ENCODE data around the gene WIPF2. TPM values are rescaled to one million over a fixed set of nuclear protein-coding genes. Genes with fewer than 3 reads are reported as not detected.

WIPF2 gene
- total RNA-seq, 1 donor from 2014 or later: 64.1 TPM

DNA sequence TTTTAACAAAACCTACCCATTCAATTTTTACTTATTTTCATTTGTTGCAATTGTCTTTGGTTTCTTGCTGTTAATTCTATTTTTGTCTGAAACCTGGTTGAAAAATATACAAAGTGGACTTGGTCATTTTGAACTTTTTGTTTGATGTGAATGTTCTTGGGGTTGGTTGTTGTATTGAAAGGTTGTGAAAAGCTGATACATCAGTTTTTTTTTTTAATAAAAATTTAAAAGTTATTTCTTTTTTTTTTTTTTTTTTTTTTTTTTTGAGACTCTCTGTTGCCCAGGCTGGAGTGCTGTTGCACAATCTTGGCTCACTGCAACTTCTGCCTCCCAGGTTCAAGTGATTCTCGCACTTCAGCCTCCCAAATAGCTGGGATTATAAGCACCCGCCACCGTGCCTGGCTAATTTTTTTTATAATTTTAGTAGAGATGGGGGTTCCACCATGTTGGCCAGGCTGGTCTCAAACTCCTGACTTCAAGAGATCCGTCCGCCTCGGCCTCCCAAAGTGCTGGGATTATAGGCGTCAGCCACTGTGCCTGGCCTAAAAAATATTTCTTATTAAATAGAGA is 28.9 kb downstream of the WIPF2 start:
- no peak for DNase-seq (ENCODE audit: low spot score)

DNA sequence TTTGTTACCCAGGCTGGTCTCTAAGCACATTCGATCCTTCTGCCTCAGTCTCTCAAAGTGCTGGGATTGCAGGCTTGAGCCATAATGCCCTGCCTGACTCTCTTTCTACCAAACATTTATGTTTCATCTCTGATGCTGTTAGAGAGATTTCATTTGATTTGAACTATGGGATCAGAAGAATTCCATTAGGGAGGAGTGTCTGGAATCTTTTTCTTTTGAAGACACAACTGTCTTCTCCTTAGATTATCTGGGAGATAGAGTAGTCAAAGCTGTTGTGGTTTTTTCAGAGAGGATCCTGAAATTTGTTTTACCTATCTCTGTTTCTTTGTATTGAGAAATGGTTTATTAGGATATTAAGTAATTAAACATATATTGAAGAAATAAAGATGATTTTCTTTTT is 29.4 kb downstream of the WIPF2 start:
- DNase-seq (ENCODE audit: low spot score): no peak

DNA sequence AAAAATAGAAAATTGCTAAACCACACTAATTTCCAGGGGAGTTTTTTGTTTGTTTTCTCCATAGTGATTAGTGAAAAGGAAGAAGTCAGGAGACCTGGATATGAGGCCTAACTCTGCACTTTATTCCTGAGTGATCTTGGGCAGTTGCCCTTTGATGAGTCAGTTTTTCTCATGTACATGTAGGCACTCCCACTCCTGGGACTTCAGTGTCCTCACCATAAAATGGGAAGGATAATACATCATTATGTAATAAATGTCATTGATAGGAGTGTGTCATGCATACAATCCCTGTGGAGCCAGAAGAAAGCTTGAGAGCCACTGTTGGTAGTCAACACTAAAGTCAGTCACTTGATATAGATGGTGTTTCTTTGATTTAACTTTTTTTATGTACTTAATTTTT is 32.5 kb downstream of the WIPF2 start:
- peak; percentile 25 for DNase-seq (ENCODE audit: low spot score)

DNA sequence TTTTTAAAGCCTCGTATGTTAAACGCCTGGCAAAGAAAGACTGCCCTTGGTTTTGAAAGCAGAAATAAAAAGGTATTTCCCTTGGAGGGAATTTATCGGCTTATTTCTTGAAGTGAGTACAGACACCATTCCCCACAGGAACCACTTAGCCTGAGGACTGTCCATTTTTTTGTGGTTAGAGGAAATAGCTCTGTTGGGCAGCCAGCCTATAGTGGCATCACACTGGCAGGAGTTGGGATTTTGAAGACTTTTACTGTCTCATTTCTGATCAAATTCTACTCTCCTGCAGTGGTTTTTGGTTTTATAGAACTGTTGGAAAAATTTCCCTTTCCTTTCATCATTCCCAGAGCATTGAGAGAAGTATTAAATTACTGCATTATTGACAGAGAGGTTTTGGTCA is 34.5 kb downstream of the WIPF2 start:
- DNase-seq (ENCODE audit: low spot score): no peak

DNA sequence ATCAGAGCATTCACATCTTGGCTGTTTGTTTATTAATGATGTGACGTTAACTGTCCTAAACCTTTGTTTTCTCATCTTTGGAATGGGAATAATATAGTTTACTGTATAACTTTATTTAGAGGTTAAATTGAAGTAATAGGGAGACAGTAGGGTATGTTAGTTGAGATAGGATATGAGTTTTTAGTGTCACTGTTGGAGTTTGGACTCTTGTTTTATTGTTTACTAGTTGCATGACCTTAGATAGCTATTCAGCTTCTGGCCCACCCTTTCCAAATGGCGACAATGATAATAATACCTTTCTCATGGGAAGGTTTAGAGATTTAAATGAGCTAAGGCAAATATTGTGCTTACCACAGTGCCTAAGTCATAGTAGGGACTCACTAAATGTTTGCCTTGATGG is 40.4 kb downstream of the WIPF2 start:
- DNase-seq (ENCODE audit: low spot score): no peak

DNA sequence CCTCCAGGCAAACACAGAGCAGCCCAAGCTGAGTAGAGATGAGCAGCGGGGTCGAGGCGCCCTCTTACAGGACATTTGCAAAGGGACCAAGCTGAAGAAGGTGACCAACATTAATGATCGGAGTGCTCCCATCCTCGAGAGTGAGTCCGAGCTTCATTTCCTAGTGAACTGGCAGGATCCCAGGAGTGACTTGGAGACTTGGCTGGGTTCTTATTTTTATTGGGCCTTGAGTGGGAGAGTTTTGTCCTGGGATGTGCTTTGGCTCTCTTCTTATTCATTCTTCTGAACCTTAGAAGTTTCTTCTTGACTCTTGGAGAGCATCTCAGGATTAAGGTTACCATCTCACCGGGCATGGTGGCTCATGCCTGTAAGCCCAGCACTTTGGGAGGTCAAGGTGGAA is 41.4 kb downstream of the WIPF2 start:
- no peak for DNase-seq (ENCODE audit: low spot score)

DNA sequence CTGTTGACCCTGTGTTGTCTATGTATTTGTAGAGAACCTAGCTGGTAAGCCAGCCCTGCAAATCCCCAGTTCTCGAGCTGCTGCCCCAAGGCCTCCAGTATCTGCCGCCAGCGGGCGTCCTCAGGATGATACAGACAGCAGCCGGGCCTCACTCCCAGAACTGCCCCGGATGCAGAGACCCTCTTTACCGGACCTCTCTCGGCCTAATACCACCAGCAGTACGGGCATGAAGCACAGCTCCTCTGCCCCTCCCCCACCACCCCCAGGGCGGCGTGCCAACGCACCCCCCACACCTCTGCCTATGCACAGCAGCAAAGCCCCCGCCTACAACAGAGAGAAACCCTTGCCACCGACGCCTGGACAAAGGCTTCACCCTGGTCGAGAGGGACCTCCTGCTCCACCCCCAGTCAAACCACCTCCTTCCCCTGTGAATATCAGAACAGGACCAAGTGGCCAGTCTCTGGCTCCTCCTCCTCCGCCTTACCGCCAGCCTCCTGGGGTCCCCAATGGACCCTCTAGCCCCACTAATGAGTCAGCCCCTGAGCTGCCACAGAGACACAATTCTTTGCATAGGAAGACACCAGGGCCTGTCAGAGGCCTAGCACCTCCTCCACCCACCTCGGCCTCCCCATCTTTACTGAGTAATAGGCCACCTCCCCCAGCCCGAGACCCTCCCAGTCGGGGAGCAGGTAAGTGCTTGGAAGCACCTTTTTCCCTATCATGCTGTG is 45.5 kb downstream of the WIPF2 start:
- no peak for DNase-seq (ENCODE audit: low spot score)

DNA sequence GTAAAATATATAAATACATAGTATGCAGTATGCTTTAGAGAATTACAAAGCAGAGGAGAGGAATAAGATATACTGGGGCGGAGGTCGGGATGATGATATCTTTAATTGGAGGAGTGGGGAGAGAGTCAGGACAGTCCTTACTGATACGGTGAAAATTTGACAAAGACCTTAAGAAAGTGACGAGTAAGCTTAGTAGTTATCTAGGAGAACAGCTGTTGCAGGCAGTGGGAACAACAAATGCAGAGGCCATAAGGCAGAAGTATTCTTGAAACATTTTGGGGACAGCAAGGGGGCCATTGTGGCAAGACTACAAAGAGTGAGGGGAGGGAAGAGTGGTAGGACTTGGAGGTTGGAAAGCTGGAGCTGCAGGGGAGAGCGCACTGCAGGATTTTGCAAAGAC is 46.2 kb downstream of the WIPF2 start:
- no peak for DNase-seq (ENCODE audit: low spot score)

DNA sequence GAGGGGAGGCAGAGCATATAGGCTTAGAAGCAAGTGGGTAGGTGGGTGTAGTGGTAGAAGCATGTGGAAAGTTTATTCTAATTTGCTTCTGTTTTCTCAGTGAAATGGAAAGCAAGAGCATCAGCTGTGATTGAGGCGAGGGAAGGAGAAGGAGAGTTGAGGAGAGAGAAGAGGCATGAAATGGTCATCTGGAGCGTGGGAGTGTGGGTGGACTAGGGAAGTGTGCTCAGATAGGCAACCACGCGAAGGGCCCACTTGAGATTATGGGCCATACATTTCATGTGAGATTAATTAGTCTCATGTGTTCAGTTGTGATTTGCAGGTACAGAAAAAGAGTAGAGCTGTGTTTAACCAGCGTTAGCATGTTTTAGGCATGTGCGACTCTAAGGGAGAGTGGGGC is 47.8 kb downstream of the WIPF2 start:
- no peak for DNase-seq (ENCODE audit: low spot score)

DNA sequence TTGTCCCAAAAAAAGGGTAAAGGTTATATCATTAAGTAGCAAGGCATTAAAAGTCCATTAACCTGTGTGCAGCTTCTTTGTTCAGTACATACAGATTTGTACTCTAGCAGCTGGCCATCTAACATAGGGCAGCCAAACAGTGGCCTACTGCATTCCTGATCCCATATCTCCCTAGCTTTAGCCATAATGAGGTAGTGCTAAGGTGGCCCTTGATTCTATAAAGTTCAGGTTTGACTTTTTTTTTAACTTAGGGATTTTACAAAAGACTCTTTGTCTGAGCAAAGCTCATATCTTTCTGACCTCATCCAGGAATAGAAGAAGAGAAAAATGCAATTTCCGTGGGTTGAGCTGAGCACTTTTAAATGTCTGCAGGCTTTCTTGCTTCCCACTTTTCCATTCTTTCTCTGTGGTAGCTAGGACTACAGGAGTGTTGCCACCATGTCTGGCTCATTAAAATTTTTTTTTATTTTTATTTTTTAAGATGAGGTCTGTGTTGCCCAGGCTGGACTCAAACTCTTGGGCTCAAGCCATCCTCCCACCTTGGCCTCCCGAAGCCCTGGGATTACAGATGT is 49.1 kb downstream of the WIPF2 start:
- no peak for DNase-seq (ENCODE audit: low spot score)

DNA sequence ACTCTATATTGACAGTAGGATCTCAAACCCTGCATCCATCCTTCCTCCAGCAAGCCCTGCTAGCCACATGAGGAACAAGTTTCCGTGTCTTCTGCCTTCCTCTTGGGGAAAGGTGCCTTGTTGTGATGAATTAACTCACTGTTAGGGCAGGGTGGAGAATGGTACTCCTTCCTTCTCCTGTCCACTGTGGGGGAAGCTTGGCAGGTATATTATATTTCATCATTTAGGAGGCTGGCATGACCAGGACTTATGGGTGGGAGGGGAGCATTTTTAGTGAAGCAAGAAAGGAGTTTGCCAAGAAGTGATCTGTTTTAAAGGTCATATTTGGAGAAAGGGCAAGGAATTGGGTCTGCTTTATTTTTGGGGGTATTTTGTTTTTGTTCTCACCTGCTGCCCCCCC is 59.3 kb downstream of the WIPF2 start:
- no peak for DNase-seq (ENCODE audit: low spot score)

DNA sequence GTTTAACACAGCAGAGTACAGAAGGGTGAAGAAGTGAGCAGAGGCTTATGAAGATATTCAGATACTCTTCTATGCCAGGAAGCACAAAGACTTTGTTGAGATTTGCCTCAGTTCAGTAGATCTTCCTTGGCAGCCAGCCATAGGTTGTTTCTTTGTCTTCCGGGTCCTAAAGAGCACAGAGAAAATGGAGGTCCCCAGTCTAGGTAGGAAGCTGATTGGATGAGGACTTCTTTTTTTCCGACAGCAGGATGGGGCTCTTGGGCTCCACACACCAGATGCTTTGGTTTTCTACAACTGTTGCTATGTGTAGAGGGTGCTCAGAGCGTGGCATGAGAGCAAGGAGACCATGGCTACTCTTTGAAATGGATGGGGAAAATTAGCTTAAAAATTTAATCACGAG is 60.3 kb downstream of the WIPF2 start:
- DNase-seq (ENCODE audit: low spot score): no peak

DNA sequence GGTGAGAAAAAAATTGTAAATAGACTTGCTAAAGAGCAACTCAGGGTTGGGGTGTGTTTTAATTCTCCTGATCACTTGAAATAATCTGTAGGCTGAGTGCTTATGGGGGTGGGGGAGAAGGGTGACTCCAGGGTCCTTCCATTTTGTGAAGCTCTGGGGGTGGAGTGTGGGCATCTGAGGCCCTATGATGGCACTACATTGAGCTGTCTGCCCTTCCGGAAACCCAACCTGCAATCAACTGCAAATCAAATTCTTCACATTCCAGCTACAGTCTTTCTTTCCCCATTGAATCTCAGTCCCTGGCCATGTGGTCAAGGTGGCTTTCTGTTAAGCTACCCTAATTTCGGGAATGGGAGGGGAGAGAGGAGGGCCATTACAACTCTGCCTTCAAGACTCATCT is 62.6 kb downstream of the WIPF2 start:
- DNase-seq (ENCODE audit: low spot score): no peak

DNA sequence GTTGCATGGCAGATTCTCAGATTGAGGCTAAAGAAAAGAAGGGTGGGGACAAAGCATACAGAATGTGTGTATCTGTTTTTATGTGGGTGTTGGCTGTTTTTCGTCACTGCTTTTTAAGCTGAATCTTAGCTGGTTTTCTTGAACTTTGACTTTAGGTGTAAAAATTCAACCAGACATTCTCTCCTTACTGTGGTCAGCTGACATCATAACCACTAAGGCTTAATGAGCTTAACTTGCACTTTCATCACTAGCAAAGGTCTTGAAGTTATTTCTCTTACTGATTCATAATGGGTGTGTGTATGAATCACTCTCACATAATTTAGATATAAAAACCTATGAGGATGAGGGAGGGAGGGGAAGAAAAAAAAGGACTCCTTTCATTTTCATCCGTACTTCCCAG is 64.6 kb downstream of the WIPF2 start:
- no peak for DNase-seq (ENCODE audit: low spot score)

DNA sequence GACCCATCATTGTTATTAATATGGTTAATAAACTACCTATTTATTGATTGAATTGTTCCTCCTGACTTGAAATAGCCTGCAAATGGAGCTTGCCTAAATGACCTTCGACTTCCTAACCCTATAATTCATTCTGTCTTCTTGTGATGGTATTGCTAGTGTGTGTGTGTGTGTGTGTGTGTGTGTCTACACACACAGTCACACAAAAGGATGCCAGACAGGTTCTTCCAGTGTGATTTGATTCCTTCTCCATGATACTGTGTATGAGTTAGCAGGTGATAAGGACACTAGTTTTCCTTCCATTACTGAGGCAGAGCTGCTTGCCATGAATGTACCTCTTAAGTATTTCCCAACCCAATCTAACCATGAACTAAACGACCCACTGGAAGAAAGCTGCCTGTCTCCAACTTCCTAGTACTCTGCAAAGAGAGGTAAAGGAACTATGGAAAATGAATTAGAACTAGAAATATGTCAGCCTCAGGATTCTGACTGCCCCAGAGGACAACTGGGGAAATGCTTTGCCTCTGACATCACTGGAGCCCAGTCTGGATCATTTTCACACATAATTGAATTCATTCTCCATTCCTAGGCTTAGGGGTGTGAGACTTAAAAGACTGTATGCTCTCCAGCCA is 65.1 kb downstream of the WIPF2 start:
- peak; percentile 91 for DNase-seq (ENCODE audit: low spot score)

DNA sequence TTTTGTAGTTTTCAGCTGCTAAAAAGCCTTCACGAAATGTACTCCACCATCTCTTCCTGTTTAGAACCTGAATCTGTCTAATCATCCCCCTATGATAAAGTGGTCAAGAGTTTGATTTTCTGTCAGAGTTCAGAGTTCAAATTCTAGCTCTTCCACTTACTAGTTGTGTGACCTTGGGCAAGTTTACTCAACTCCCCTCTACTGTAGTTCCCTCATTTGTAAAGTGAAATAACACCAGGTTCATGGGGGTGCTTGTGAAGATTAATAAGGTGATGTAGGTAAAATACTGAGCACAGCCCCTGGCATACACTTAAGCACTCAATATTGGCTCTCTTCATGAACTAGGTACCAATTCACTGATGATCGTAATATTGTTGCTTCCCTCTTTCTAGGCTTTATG is 67.4 kb downstream of the WIPF2 start:
- DNase-seq (ENCODE audit: low spot score): no peak

DNA sequence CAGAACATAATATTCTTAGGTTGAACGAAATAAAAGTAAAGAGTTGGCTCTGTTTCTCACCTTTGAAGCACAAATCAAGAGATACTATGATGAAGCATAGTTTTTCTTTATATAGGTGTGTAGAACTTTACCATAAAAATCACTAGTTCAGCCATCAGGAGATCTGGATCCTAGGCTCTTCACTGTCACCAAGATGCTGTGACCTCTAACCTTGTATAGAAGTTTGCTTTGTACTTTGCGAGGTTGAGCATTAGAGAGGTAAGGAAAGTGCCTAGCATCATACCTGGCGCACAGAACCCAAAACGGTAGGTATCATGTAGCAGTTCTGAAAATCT is 68.0 kb downstream of the WIPF2 start:
- DNase-seq (ENCODE audit: low spot score): no peak

DNA sequence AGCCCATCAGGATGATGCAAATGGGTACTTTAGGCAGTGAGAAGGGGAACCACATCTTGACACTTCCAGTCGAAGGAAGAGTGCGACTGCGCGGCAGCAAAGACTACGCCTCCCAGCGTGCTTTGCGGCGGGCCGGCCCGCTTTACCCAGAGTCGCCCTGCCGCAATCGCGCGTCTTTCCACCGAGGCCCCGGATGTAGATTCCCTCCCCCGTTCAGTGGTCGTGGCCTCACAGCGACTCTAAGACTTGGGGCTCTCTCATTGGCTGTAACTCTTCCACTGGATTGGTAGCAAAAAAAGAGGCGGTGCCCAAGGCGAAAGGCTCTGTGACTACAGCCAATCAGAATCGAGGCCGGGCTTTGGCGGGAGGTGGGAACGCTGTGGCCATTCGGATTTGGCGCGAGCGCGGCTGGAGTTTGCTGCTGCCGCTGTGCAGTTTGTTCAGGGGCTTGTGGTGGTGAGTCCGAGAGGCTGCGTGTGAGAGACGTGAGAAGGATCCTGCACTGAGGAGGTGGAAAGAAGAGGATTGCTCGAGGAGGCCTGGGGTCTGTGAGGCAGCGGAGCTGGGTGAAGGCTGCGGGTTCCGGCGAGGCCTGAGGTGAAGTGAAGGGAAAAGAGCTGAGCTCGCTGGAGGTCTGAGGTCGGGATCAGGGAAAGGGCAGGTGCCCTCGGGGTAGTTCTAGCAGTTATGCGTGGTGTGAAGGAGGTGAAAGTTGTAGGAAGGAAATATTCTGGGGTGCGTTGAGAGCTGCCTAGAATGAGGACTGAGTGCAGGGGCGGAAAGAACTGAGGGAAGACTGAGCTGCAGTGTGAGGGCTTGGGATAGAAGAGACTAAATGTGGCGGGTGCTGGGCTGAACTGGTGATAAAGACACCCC is 68.6 kb downstream of the WIPF2 start, which contains the start of gene CDC6:
Gene CDC6, plus strand, starts transcription at position 386 of the 876 bp plus-strand sequence. CDS start 1,542 bp downstream, outside the sequence.
- peak; percentile 99 for DNase-seq (ENCODE audit: low spot score)

DNA sequence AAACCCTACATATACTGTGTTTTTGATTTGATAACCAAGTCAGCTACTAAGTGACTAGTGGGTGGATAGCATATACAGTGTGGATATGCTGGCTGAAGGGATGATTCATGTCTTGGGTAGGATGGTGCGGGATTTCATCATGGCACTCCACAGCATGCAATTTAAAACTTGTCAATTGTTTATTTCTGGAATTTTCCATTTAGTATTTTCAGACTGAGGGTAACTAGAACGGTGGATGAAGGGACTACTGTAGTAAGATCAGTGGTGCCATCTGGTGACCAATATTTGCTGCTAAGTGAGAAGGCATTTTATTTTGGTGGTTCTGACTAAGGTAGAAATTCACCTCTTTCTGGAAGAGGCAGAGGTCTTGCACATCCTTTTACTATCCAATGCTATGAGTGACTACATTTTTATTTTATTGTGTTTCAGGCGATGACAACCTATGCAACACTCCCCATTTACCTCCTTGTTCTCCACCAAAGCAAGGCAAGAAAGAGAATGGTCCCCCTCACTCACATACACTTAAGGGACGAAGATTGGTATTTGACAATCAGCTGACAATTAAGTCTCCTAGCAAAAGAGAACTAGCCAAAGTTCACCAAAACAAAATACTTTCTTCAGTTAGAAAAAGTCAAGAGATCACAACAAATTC is 71.7 kb downstream of the WIPF2 start:
- DNase-seq (ENCODE audit: low spot score): peak; percentile 67

DNA sequence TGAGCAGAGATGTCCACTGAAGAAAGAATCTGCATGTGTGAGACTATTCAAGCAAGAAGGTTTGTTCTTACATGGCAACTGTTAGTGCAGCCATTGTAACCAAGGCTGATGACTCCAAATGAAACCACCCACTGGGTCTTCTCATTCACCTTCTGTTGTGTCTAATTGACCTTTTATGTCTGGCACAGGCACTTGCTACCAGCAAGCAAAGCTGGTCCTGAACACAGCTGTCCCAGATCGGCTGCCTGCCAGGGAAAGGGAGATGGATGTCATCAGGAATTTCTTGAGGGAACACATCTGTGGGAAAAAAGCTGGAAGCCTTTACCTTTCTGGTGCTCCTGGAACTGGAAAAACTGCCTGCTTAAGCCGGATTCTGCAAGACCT is 72.2 kb downstream of the WIPF2 start:
- DNase-seq (ENCODE audit: low spot score): no peak

DNA sequence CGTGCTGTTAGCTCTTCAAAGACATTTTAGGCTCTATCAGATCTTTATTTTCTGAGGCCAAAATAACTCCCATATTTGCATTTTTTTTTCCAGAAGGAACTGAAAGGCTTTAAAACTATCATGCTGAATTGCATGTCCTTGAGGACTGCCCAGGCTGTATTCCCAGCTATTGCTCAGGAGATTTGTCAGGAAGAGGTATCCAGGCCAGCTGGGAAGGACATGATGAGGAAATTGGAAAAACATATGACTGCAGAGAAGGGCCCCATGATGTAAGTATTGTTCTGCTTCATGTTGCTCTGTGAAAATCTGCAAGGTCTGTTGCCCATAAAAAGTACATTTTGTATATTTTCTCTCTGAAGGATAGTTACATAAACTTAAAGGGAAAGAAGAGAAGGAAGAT is 74.3 kb downstream of the WIPF2 start:
- DNase-seq (ENCODE audit: low spot score): no peak
